ENCODE measurements around the gene AS3MT.
A peak's percentile ranks its signal among the peaks of the same experiment; 100 is the strongest.
"Not testable (repeated sequence)": the region's sequence is repeated elsewhere in the genome, so short reads cannot be mapped to it uniquely, and the experiment has no call there.

AS3MT gene

GRCh38 chr10:102869258-102870198, at the start of gene AS3MT:
Gene AS3MT (plus strand): TSS chr10:102869470. CDS start chr10:102869593, 123 bp downstream.
- no peak for TF ChIP-seq CTCF (IDR thresholded peaks at IDR 0.05; ENCODE audit: control insufficient read depth, insufficient read depth, low read depth, low read length, missing control alignments)
- peak within 1 kb of the TSS; percentile 38 for H3K4me3 ChIP-seq (ENCODE audit: control insufficient read depth, low read depth, low read length)
- DNase-seq (ENCODE audit: low read depth) = no peak

GRCh38 chr10:102820008-102820407, 49.3 kb upstream of the AS3MT start:
- not testable (repeated sequence) for DNase-seq (ENCODE audit: low read depth); H3K4me3 ChIP-seq (ENCODE audit: control insufficient read depth, low read depth, low read length)

GRCh38 chr10:102822222-102822621, 47.0 kb upstream of the AS3MT start:
- TF ChIP-seq CTCF (IDR thresholded peaks at IDR 0.05; ENCODE audit: control insufficient read depth, insufficient read depth, low read depth, low read length, missing control alignments) = no peak
- no peak overlapping the region for H3K4me3 ChIP-seq (ENCODE audit: control insufficient read depth, low read depth, low read length)
- no peak for DNase-seq (ENCODE audit: low read depth)

- H3K4me3 ChIP-seq (ENCODE audit: control insufficient read depth, low read depth, low read length) = no peak overlapping the region
- no peak for DNase-seq (ENCODE audit: low read depth)
- TF ChIP-seq CTCF (IDR thresholded peaks at IDR 0.05; ENCODE audit: control insufficient read depth, insufficient read depth, low read depth, low read length, missing control alignments) = no peak
Measured at GRCh38 chr10:102824664-102825063, 44.6 kb upstream of the AS3MT start.

GRCh38 chr10:102826148-102826796, 43.0 kb upstream of the AS3MT start:
- no peak for DNase-seq (ENCODE audit: low read depth)
- no peak for TF ChIP-seq CTCF (IDR thresholded peaks at IDR 0.05; ENCODE audit: control insufficient read depth, insufficient read depth, low read depth, low read length, missing control alignments)
- no peak overlapping the region for H3K4me3 ChIP-seq (ENCODE audit: control insufficient read depth, low read depth, low read length)

GRCh38 chr10:102827597-102827975, 41.7 kb upstream of the AS3MT start:
- DNase-seq (ENCODE audit: low read depth) = no peak
- TF ChIP-seq CTCF (IDR thresholded peaks at IDR 0.05; ENCODE audit: control insufficient read depth, insufficient read depth, low read depth, low read length, missing control alignments) = no peak
- H3K4me3 ChIP-seq (ENCODE audit: control insufficient read depth, low read depth, low read length) = no peak overlapping the region
